NCI-H82 (cell line): ENCODE results near the gene SPINK8.
"Not testable (repeated sequence)": the region's sequence is repeated elsewhere in the genome, so short reads cannot be mapped to it uniquely, and the experiment has no call there.

Experiments used
- DNase-seq: peaks from one replicate; lab custom pipeline; 2025; lab: John Stamatoyannopoulos, UW

SPINK8 gene

GRCh38 chr3:48331706-48332435 lies 1.6 kb downstream of the SPINK8 start:
- DNase-seq: not testable (repeated sequence)

- no peak for DNase-seq
Observed at GRCh38 chr3:48320996-48321395, 12.5 kb downstream of the SPINK8 start.

- no peak for DNase-seq
Observed at GRCh38 chr3:48318713-48319468, 14.6 kb downstream of the SPINK8 start.

- no peak for DNase-seq
Observed at GRCh38 chr3:48314542-48314941, 18.9 kb downstream of the SPINK8 start.

GRCh38 chr3:48306860-48307530 lies 26.5 kb downstream of the SPINK8 start:
- DNase-seq: no peak

- DNase-seq: no peak
Observed at GRCh38 chr3:48306290-48306689, 27.2 kb downstream of the SPINK8 start.

GRCh38 chr3:48305396-48305795 lies 28.1 kb downstream of the SPINK8 start:
- DNase-seq: no peak

- no peak for DNase-seq
Observed at GRCh38 chr3:48303021-48303420, 30.4 kb downstream of the SPINK8 start.

- DNase-seq: peak; percentile 42
Observed at GRCh38 chr3:48301800-48302166, 31.7 kb downstream of the SPINK8 start.

GRCh38 chr3:48301020-48301799 lies 32.3 kb downstream of the SPINK8 start, which contains the start of gene NME6:
NME6 (minus strand) TSS chr3:48301367.
- DNase-seq: peak; percentile 89

- no peak for DNase-seq
Observed at GRCh38 chr3:48299746-48300712, 33.4 kb downstream of the SPINK8 start.

GRCh38 chr3:48297111-48297810 lies 36.2 kb downstream of the SPINK8 start:
- peak; percentile 13 for DNase-seq

- DNase-seq: no peak
Observed at GRCh38 chr3:48296699-48297098, 36.8 kb downstream of the SPINK8 start.

GRCh38 chr3:48294611-48295263 lies 38.7 kb downstream of the SPINK8 start:
- no peak for DNase-seq

- no peak for DNase-seq
Observed at GRCh38 chr3:48289659-48290058, 43.8 kb downstream of the SPINK8 start.

- DNase-seq: no peak
Observed at GRCh38 chr3:48287034-48287433, 46.4 kb downstream of the SPINK8 start.

GRCh38 chr3:48286308-48286707 lies 47.2 kb downstream of the SPINK8 start:
- no peak for DNase-seq

- DNase-seq: no peak
Observed at GRCh38 chr3:48285675-48286074, 47.8 kb downstream of the SPINK8 start.

GRCh38 chr3:48285132-48285531 lies 48.3 kb downstream of the SPINK8 start:
- no peak for DNase-seq

GRCh38 chr3:48280881-48281280 lies 52.6 kb downstream of the SPINK8 start:
- no peak for DNase-seq
